Effector CD8-positive, alpha-beta T cell (primary cell): ENCODE results near the gene PHACTR1.
"Not testable (repeated sequence)": the region's sequence is repeated elsewhere in the genome, so short reads cannot be mapped to it uniquely, and the experiment has no call there.

ENCODE experiments used
- DNase-seq: peaks from one replicate; lab custom pipeline; 2025; lab: John Stamatoyannopoulos, UW
- total RNA-seq, 4 experiments: gene quantifications; one replicate each; lab custom pipeline; 2026; lab: John Stamatoyannopoulos, UW

PHACTR1 gene
- 0 to 0.62 (median 0) reads per million in 4 experiments for total RNA-seq

- no peak for DNase-seq
Measured at GRCh38 chr6:12716298-12716916, at the start of gene PHACTR1. TSS of gene PHACTR1 (plus strand) at chr6:12716767.

- no peak for DNase-seq
Measured at GRCh38 chr6:12666886-12667285, 49.7 kb upstream of the PHACTR1 start.

GRCh38 chr6:12675931-12676330 lies 40.6 kb upstream of the PHACTR1 start:
- DNase-seq = no peak

GRCh38 chr6:12679341-12679740 lies 37.2 kb upstream of the PHACTR1 start:
- no peak for DNase-seq

- no peak for DNase-seq
Measured at GRCh38 chr6:12693122-12693521, 23.4 kb upstream of the PHACTR1 start.

GRCh38 chr6:12698298-12698697 lies 18.3 kb upstream of the PHACTR1 start:
- no peak for DNase-seq

GRCh38 chr6:12704946-12705345 lies 11.6 kb upstream of the PHACTR1 start:
- DNase-seq = no peak

- DNase-seq = no peak
Measured at GRCh38 chr6:12709116-12709515, 7.5 kb upstream of the PHACTR1 start.

GRCh38 chr6:12709556-12710232 lies 6.9 kb upstream of the PHACTR1 start:
- DNase-seq = no peak

- no peak for DNase-seq
Measured at GRCh38 chr6:12710921-12711320, 5.6 kb upstream of the PHACTR1 start.

- DNase-seq = no peak
Measured at GRCh38 chr6:12714022-12714421, 2.5 kb upstream of the PHACTR1 start.

GRCh38 chr6:12715437-12715836 lies 1.1 kb upstream of the PHACTR1 start:
- DNase-seq = no peak

- no peak for DNase-seq
Measured at GRCh38 chr6:12717356-12717755, 789 bp downstream of the PHACTR1 start.

- no peak for DNase-seq
Measured at GRCh38 chr6:12718015-12718414, 1.4 kb downstream of the PHACTR1 start.

- DNase-seq = no peak
Measured at GRCh38 chr6:12719017-12719416, 2.5 kb downstream of the PHACTR1 start.

GRCh38 chr6:12720310-12720709 lies 3.7 kb downstream of the PHACTR1 start:
- no peak for DNase-seq

- no peak for DNase-seq
Measured at GRCh38 chr6:12725263-12725662, 8.7 kb downstream of the PHACTR1 start.

GRCh38 chr6:12729467-12729866 lies 12.9 kb downstream of the PHACTR1 start:
- no peak for DNase-seq

- DNase-seq = not testable (repeated sequence)
Measured at GRCh38 chr6:12730809-12731208, 14.2 kb downstream of the PHACTR1 start.

- DNase-seq = no peak
Measured at GRCh38 chr6:12733876-12734275, 17.3 kb downstream of the PHACTR1 start.

- no peak for DNase-seq
Measured at GRCh38 chr6:12735786-12736185, 19.2 kb downstream of the PHACTR1 start.

GRCh38 chr6:12748411-12748810 lies 31.8 kb downstream of the PHACTR1 start:
- no peak for DNase-seq

- no peak for DNase-seq
Measured at GRCh38 chr6:12748815-12749521, 32.4 kb downstream of the PHACTR1 start.
